Measurements from ENCODE around the gene RBM14.

DNA sequence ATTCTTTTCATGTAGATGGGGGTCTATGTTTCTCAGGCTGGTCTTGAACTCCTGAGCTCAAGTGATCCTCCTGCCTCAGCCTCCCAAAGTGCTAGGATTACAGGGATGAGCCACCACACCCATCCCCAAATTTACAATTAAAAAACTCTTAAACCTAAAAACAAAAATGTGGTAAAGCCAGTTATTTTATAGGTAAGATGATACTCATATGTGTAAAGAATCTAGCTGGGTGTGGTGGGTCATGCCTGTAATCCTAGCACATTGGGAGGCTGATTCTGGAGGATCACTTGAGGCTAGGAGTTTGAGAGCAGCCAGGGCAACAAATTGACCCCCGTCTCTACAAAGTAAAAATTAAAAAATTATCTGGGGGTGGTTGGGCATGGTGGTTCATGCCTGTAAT, 4.0 kb upstream of the RBM14 start:
- TF ChIP-seq, protein P1, sequence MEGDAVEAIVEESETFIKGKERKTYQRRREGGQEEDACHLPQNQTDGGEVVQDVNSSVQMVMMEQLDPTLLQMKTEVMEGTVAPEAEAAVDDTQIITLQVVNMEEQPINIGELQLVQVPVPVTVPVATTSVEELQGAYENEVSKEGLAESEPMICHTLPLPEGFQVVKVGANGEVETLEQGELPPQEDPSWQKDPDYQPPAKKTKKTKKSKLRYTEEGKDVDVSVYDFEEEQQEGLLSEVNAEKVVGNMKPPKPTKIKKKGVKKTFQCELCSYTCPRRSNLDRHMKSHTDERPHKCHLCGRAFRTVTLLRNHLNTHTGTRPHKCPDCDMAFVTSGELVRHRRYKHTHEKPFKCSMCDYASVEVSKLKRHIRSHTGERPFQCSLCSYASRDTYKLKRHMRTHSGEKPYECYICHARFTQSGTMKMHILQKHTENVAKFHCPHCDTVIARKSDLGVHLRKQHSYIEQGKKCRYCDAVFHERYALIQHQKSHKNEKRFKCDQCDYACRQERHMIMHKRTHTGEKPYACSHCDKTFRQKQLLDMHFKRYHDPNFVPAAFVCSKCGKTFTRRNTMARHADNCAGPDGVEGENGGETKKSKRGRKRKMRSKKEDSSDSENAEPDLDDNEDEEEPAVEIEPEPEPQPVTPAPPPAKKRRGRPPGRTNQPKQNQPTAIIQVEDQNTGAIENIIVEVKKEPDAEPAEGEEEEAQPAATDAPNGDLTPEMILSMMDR (IDR thresholded peaks at IDR 0.05; ENCODE audit: low read depth, low read length) = no peak
- TF ChIP-seq POLR2A (IDR thresholded peaks at IDR 0.05; ENCODE audit: extremely low read depth, insufficient read length) (no peak), MYC (IDR thresholded peaks at IDR 0.05; ENCODE audit: low read depth, low read length) (no peak)

Data from NB4 (cell line).